SK-N-SH treated with all-trans-retinoic acid at 6 μM for 48 hours (cell line): ENCODE results near the gene GTF2H2.
"Not testable (repeated sequence)": the region's sequence is repeated elsewhere in the genome, so short reads cannot be mapped to it uniquely, and the experiment has no call there.

Experiments used
- ARNTL ChIP-seq: fragments of 450-650 bp; formaldehyde crosslinking; IDR thresholded peaks from 2 replicates; pipeline ENCODE4 v1.5.0; 2020; ENCODE audit warnings: low read depth, mild to moderate bottlenecking, moderate library complexity, borderline replicate concordance
- CSDC2 ChIP-seq: fragments of 250-450 bp; sonication (Bioruptor Pico); IDR thresholded peaks from 2 replicates; pipeline ENCODE4 v1.5.0; 2020; ENCODE audit warnings: mild to moderate bottlenecking, moderate library complexity
- CSRNP3 ChIP-seq: fragments of 250-450 bp; sonication (Bioruptor Pico); IDR thresholded peaks from 2 replicates; pipeline ENCODE4 v1.5.1; 2021; ENCODE audit warnings: mild to moderate bottlenecking, moderate library complexity
- PATZ1 ChIP-seq: fragments of 250-450 bp; sonication (Bioruptor Pico); IDR thresholded peaks from 2 replicates; pipeline ENCODE4 v1.8.0; 2020; ENCODE audit warnings: mild to moderate bottlenecking, moderate library complexity, borderline replicate concordance
- POU6F1 ChIP-seq: fragments of 250-450 bp; sonication (Bioruptor Pico); IDR thresholded peaks from 2 replicates; pipeline ENCODE4 v1.8.0; 2021; ENCODE audit warnings: low read depth, mild to moderate bottlenecking, moderate library complexity, borderline replicate concordance
- PPARA ChIP-seq: fragments of 250-450 bp; sonication (Bioruptor Pico); IDR thresholded peaks from 2 replicates; pipeline ENCODE4 v1.5.0; 2020; ENCODE audit warnings: mild to moderate bottlenecking, borderline replicate concordance
- SNAI2 ChIP-seq: fragments of 250-450 bp; sonication (Bioruptor Pico); IDR thresholded peaks from 2 replicates; pipeline ENCODE4 v1.5.0; 2020; ENCODE audit warnings: mild to moderate bottlenecking, moderate library complexity
- TCF4 ChIP-seq: fragments of 250-450 bp; sonication (Bioruptor Pico); IDR thresholded peaks from 2 replicates; pipeline ENCODE4 v1.8.0; 2021; ENCODE audit warnings: mild to moderate bottlenecking, moderate library complexity, borderline replicate concordance
- ZC3H10 ChIP-seq: fragments of 250-450 bp; sonication (Bioruptor Pico); IDR thresholded peaks from 2 replicates; pipeline ENCODE4 v1.5.1; 2021; ENCODE audit warnings: mild to moderate bottlenecking, moderate library complexity
- ZFP3 ChIP-seq: fragments of 250-450 bp; sonication (Bioruptor Pico); IDR thresholded peaks from 2 replicates; pipeline ENCODE4 v1.5.0; 2020; ENCODE audit warnings: mild to moderate bottlenecking, moderate library complexity
- ZFP30 ChIP-seq: fragments of 450-650 bp; formaldehyde crosslinking; IDR thresholded peaks from 2 replicates; pipeline ENCODE4 v1.5.0; 2022; ENCODE audit warnings: mild to moderate bottlenecking, moderate library complexity
- ZNF70 ChIP-seq: fragments of 450-650 bp; formaldehyde crosslinking; IDR thresholded peaks from 2 replicates; pipeline ENCODE4 v1.5.0; 2020; ENCODE audit warnings: mild to moderate bottlenecking, moderate library complexity
- TF ChIP-seq, protein P1 (sequence below): fragments of 250-450 bp; sonication (Bioruptor Pico); IDR thresholded peaks from 2 replicates; pipeline ENCODE4 v1.5.1; 2020; ENCODE audit warnings: low read depth, mild to moderate bottlenecking, moderate library complexity

GRCh38 chr5:71082898-71083297 is 15.4 kb upstream of the GTF2H2 start:
- TF ChIP-seq, protein P1, sequence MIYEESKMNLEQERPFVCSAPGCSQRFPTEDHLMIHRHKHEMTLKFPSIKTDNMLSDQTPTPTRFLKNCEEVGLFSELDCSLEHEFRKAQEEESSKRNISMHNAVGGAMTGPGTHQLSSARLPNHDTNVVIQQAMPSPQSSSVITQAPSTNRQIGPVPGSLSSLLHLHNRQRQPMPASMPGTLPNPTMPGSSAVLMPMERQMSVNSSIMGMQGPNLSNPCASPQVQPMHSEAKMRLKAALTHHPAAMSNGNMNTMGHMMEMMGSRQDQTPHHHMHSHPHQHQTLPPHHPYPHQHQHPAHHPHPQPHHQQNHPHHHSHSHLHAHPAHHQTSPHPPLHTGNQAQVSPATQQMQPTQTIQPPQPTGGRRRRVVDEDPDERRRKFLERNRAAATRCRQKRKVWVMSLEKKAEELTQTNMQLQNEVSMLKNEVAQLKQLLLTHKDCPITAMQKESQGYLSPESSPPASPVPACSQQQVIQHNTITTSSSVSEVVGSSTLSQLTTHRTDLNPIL (CRISPR knock-in tag) = not testable (repeated sequence)
- TF ChIP-seq POU6F1; ZFP3 (CRISPR knock-in tag); PATZ1; ZNF70 (CRISPR knock-in tag); SNAI2 (CRISPR knock-in tag); CSRNP3 (CRISPR knock-in tag); TCF4 (CRISPR knock-in tag); CSDC2; ZFP30 (CRISPR knock-in tag); ARNTL (CRISPR knock-in tag); ZC3H10 (CRISPR knock-in tag); PPARA: not testable (repeated sequence)
